Lung (tissue), 12 donors: ENCODE data around the gene PLAAT5. TPM values are rescaled to one million over a fixed set of nuclear protein-coding genes. Genes with fewer than 3 reads are reported as not detected.

ENCODE experiments used
- ATAC-seq: fragments of 200-7000 bp; cut with Tn5 transposase; one replicate; pipeline ENCODE4 v1.9.1; 2020; ENCODE audit warnings: moderate number of reproducible peaks; ENCODE audit not compliant: insufficient read depth, low FRiP score
- DNase-seq, 3 donors: peaks; one replicate each; pipeline ENCODE4 v3.0.0-alpha.2; 2013 to 2017
- H3K27ac ChIP-seq, 2 donors: one replicate each; pipeline ENCODE4 v1.5.1; 2013; ENCODE audit warnings: mild to moderate bottlenecking in 2 of 2, moderate library complexity in 2 of 2, control low read depth in 1 of 2, inconsistent platforms in 1 of 2, low read depth in 1 of 2, low read length in 1 of 2
- H3K27me3 ChIP-seq, 3 donors: one replicate each; pipeline ENCODE4 v1.5.1; 2013; ENCODE audit warnings: low read length in 2 of 3; ENCODE audit not compliant: control insufficient read depth in 3 of 3, insufficient read depth in 3 of 3
- H3K36me3 ChIP-seq, 4 donors: one replicate each; pipeline ENCODE4 v1.5.1; 2013; ENCODE audit warnings: low read length in 4 of 4, mild to moderate bottlenecking in 1 of 4, moderate library complexity in 1 of 4; ENCODE audit not compliant: control insufficient read depth in 4 of 4, insufficient read depth in 4 of 4
- H3K4me1 ChIP-seq, 5 donors: one replicate each; pipeline ENCODE4 v1.5.1; 2013; ENCODE audit warnings: low read length in 5 of 5, mild to moderate bottlenecking in 2 of 5, moderate library complexity in 1 of 5; ENCODE audit not compliant: control insufficient read depth in 5 of 5, insufficient read depth in 5 of 5
- H3K4me3 ChIP-seq: one replicate; pipeline ENCODE4 v1.5.1; 2013; ENCODE audit warnings: mild to moderate bottlenecking, control low read depth, moderate library complexity
- H3K9ac ChIP-seq, 2 donors: one replicate each; pipeline ENCODE4 v1.5.1; 2013; ENCODE audit warnings: low read length in 2 of 2, control low read depth in 1 of 2; ENCODE audit not compliant: insufficient read depth in 1 of 2
- H3K9me3 ChIP-seq, 4 donors: one replicate each; pipeline ENCODE4 v1.5.1; 2013; ENCODE audit warnings: low read length in 3 of 4, mild to moderate bottlenecking in 1 of 4, moderate library complexity in 1 of 4; ENCODE audit not compliant: control insufficient read depth in 4 of 4, insufficient read depth in 3 of 4
- CTCF ChIP-seq: IDR thresholded peaks from 2 replicates; pipeline ENCODE4 v1.5.1; 2012; ENCODE audit warnings: mild to moderate bottlenecking; ENCODE audit errors: control extremely low read depth, extremely low read depth
- WGBS, 2 donors: extraction: QIAGEN DNeasy Blood & Tissue Kit; methylation state at CpG; one replicate each; pipeline ENCODE4 v1.1.7; 2013; 5-methylcytosine and 5-hydroxymethylcytosine counted together
- polyA plus RNA-seq, 2 donors: library from polyadenylated mRNA; stranded (reverse); fragments of 200-250 nt; gene quantifications; one replicate each; pipeline ENCODE4 v1.2.1, GENCODE V29; 2013
- total RNA-seq, 2 donors: library from RNA; depleted of rRNA in 1 of 2; stranded (reverse); fragments of >200 nt in 1 of 2; gene quantifications; one replicate each; pipeline ENCODE4 v1.2.1, GENCODE V29; 2014 to 2021
- donor health status: control.
- donor health status: control.
- donor health status: Bipolar disorder and iron deficiency.
- donor health status: healthy.
- donor health status: DM: yes; HTN: yes; CAD: no.

PLAAT5 gene
- total and polyA plus RNA-seq, 4 donors = 1.1 to 5.6 (median 3.2) TPM

GRCh38 chr11:63505857-63506528 lies 15.0 kb upstream of the PLAAT5 start, which contains the start of gene LGALS12:
LGALS12 (plus strand) TSS chr11:63506084; CDS start chr11:63506459, 375 bp downstream.
- no peak for ATAC-seq
- peaks cover 0 to 11% (median 0%) of the 10 kb centered on the region in 5 donors for H3K4me1 ChIP-seq
- WGBS, 2 donors = 23 to 53% methylated on average over 15 of the region's 15 CpGs
- H3K27ac ChIP-seq = no peak within 1 kb of the TSS
- no peak within 1 kb of the TSS for H3K4me3 ChIP-seq
- DNase-seq = peak in 1 of 3 donors; percentile 11
- H3K9ac ChIP-seq = no peak within 1 kb of the TSS
- TF ChIP-seq CTCF = no peak
- H3K9me3 ChIP-seq = no peaks in the 10 kb centered on the region
- H3K36me3 ChIP-seq = no peaks in the 10 kb centered on the region
- H3K27me3 ChIP-seq = no peaks in the 10 kb centered on the region

- 48 to 63% methylated on average over 4 of the region's 4 CpGs for WGBS, 2 donors
- no peak for DNase-seq
- peaks cover 0 to 4% (median 2%) of the 10 kb centered on the region in 4 donors for H3K9me3 ChIP-seq
- peaks cover 0 to 6% (median 0%) of the 10 kb centered on the region in 5 donors for H3K4me1 ChIP-seq
- no peaks in the 10 kb centered on the region for H3K36me3 ChIP-seq
- TF ChIP-seq CTCF = no peak
- no peak for ATAC-seq
- no peaks in the 10 kb centered on the region for H3K27me3 ChIP-seq
- no peak overlapping the region for H3K4me3 ChIP-seq
- H3K27ac ChIP-seq = no peak overlapping the region
- H3K9ac ChIP-seq = no peak overlapping the region
Measured at GRCh38 chr11:63504933-63505586, 14.1 kb upstream of the PLAAT5 start.

- Histone ChIP-seq H3K27ac (no peak overlapping the region), H3K4me1 (peaks cover 0 to 5% (median 0%) of the 10 kb centered on the region in 5 donors), H3K9me3 (peaks cover 0 to 4% (median 2%) of the 10 kb centered on the region in 4 donors), H3K4me3 (no peak overlapping the region), H3K27me3 (no peaks in the 10 kb centered on the region), H3K9ac (no peak overlapping the region), H3K36me3 (no peaks in the 10 kb centered on the region)
- DNase-seq (no peak), ATAC-seq (no peak)
- 88 to 89% methylated on average over 1 of the region's 1 CpG for WGBS, 2 donors
- no peak for TF ChIP-seq CTCF
Measured at GRCh38 chr11:63504054-63504453, 13.1 kb upstream of the PLAAT5 start.
